22Rv1 (cell line): ENCODE data around the gene EMP2.

Experiments used
- CTCF ChIP-seq: fragments of 450-650 bp; IDR thresholded peaks from 2 replicates; pipeline ENCODE4 v1.5.1; 2017; ENCODE audit warnings: mild to moderate bottlenecking
- ZFX ChIP-seq: fragments of 450-650 bp; IDR thresholded peaks from 2 replicates; pipeline ENCODE4 v1.6.1; 2017; ENCODE audit warnings: antibody characterized with exemption, borderline replicate concordance

GRCh38 chr16:10597187-10597601, 16.8 kb upstream of the EMP2 start:
- TF ChIP-seq CTCF (no peak), ZFX (no peak)
